GM23338 (cell line): ENCODE results near the gene SDHAF2. TPM values are rescaled to one million over a fixed set of nuclear protein-coding genes. Genes with fewer than 3 reads are reported as not detected.

Experiments
- ATAC-seq: fragments of 200-7000 bp; cut with Tn5 transposase; 3 replicates; pipeline ENCODE4 v1.9.1; 2020
- DNase-seq: peaks from one replicate; pipeline ENCODE4 v3.0.0-alpha.2; 2015; ENCODE audit warnings: low spot score
- H2AFZ ChIP-seq: fragments of 200-600 bp; sonication (generic); 2 replicates; pipeline ENCODE4 v1.8.0; 2016; ENCODE audit warnings: antibody characterized with exemption, mild to moderate bottlenecking, moderate library complexity
- H3F3A ChIP-seq: fragments of 200-600 bp; sonication (generic); replicated peaks from 2 replicates; pipeline ENCODE4 v1.8.0; 2017; ENCODE audit warnings: antibody characterized with exemption, mixed run types, low read depth
- H3K27ac ChIP-seq: fragments of 200-600 bp; sonication (generic); 2 replicates; pipeline ENCODE4 v1.6.1; 2016; ENCODE audit warnings: low read depth
- H3K27me3 ChIP-seq: fragments of 200-600 bp; sonication (generic); 2 replicates; pipeline ENCODE4 v1.8.0; 2016; ENCODE audit warnings: mild to moderate bottlenecking, mixed run types, moderate library complexity; ENCODE audit not compliant: insufficient read depth
- H3K36me3 ChIP-seq: fragments of 200-600 bp; sonication (generic); 2 replicates; pipeline ENCODE4 v1.8.0; 2016; ENCODE audit warnings: mild to moderate bottlenecking; ENCODE audit not compliant: insufficient read depth
- H3K4me1 ChIP-seq: fragments of 200-600 bp; sonication (generic); 2 replicates; pipeline ENCODE4 v1.8.0; 2016; ENCODE audit warnings: mild to moderate bottlenecking, moderate library complexity; ENCODE audit not compliant: insufficient read depth
- H3K4me2 ChIP-seq: fragments of 200-600 bp; sonication (generic); 2 replicates; pipeline ENCODE4 v1.7.1; 2017; ENCODE audit warnings: mixed run types
- H3K4me3 ChIP-seq: fragments of 200-600 bp; sonication (generic); 2 replicates; pipeline ENCODE4 v1.6.1; 2016; ENCODE audit warnings: mixed run types
- H3K79me2 ChIP-seq: fragments of 200-600 bp; sonication (generic); replicated peaks from 2 replicates; pipeline ENCODE4 v1.8.0; 2017; ENCODE audit warnings: mild to moderate bottlenecking; ENCODE audit not compliant: insufficient read depth
- H3K9me2 ChIP-seq: fragments of 200-600 bp; sonication (generic); 2 replicates; pipeline ENCODE4 v1.8.0; 2017; ENCODE audit not compliant: insufficient read depth
- H4K20me1 ChIP-seq: fragments of 200-600 bp; sonication (generic); replicated peaks from 2 replicates; pipeline ENCODE4 v1.8.0; 2017; ENCODE audit warnings: mild to moderate bottlenecking; ENCODE audit not compliant: insufficient read depth
- H3K27ac Mint-ChIP-seq: 2 replicates; pipeline ENCODE4 v1.8.0; 2020; ENCODE audit warnings: inconsistent platforms, mild to moderate bottlenecking, moderate library complexity, mixed read lengths
- H3K27me3 Mint-ChIP-seq: 3 replicates; pipeline ENCODE4 v1.8.0; 2022; ENCODE audit warnings: low read depth, mild to moderate bottlenecking, moderate library complexity, mixed read lengths, inconsistent platforms; ENCODE audit not compliant: insufficient read depth, poor library complexity
- H3K36me3 Mint-ChIP-seq: 3 replicates; pipeline ENCODE4 v1.8.0; 2021; ENCODE audit warnings: low read depth, mild to moderate bottlenecking, inconsistent platforms, moderate library complexity, mixed read lengths
- H3K4me1 Mint-ChIP-seq: 3 replicates; pipeline ENCODE4 v1.8.0; 2020; ENCODE audit warnings: mild to moderate bottlenecking, inconsistent platforms, mixed read lengths
- H3K4me3 Mint-ChIP-seq: 3 replicates; pipeline ENCODE4 v1.8.0; 2021; ENCODE audit warnings: moderate library complexity, mild to moderate bottlenecking, inconsistent platforms, mixed read lengths
- H3K9me3 Mint-ChIP-seq: 3 replicates; pipeline ENCODE4 v1.8.0; 2020; ENCODE audit warnings: moderate library complexity, mild to moderate bottlenecking, inconsistent platforms, mixed read lengths
- CREB1 ChIP-seq: fragments of 250-450 bp; sonication (Bioruptor Pico); IDR thresholded peaks from 2 replicates; pipeline ENCODE4 v1.5.0; 2020; ENCODE audit warnings: low read depth, mild to moderate bottlenecking, moderate library complexity
- CTCF ChIP-seq, 2 experiments: fragments of 200-600 bp in 1 of 2; sonication (generic) in 1 of 2; conservative IDR thresholded peaks; 2 replicates each; pipeline versions ENCODE4 v1.5.1 to v1.6.1; 2016 to 2017; ENCODE audit warnings: antibody characterized with exemption in 2 of 2, low read depth in 2 of 2, mild to moderate bottlenecking in 2 of 2, moderate library complexity in 1 of 2
- ETS1 ChIP-seq: IDR thresholded peaks from 2 replicates; pipeline ENCODE4 v1.6.1; 2016; ENCODE audit warnings: antibody characterized with exemption
- EZH2 ChIP-seq: fragments of 200-600 bp; sonication (generic); IDR thresholded peaks from one replicate; pipeline ENCODE4 v1.8.0; 2017; ENCODE audit warnings: antibody characterized with exemption, mild to moderate bottlenecking, low read depth; ENCODE audit not compliant: unreplicated experiment
- EZH2phosphoT487 ChIP-seq: fragments of 200-600 bp; sonication (generic); IDR thresholded peaks from one replicate; pipeline ENCODE4 v1.8.1; 2018; ENCODE audit warnings: antibody characterized with exemption; ENCODE audit not compliant: unreplicated experiment
- JUNB ChIP-seq: IDR thresholded peaks from one replicate; pipeline ENCODE4 v1.6.1; 2016; ENCODE audit warnings: antibody characterized with exemption; ENCODE audit not compliant: unreplicated experiment
- NANOG ChIP-seq: IDR thresholded peaks from 2 replicates; pipeline ENCODE4 v1.6.1; 2016; ENCODE audit warnings: antibody characterized with exemption, borderline replicate concordance
- POLR2AphosphoS5 ChIP-seq: IDR thresholded peaks from 2 replicates; pipeline ENCODE4 v1.6.1; 2016; ENCODE audit warnings: antibody characterized with exemption, low read depth
- REST ChIP-seq: IDR thresholded peaks from one replicate; pipeline ENCODE4 v1.6.1; 2018; ENCODE audit warnings: antibody characterized with exemption; ENCODE audit not compliant: unreplicated experiment
- STAT1 ChIP-seq: IDR thresholded peaks from one replicate; pipeline ENCODE4 v1.6.1; 2016; ENCODE audit warnings: antibody characterized with exemption; ENCODE audit not compliant: unreplicated experiment
- ZNF114 ChIP-seq: fragments of 250-450 bp; sonication (Bioruptor Pico); IDR thresholded peaks from 2 replicates; pipeline ENCODE4 v1.5.0; 2020; ENCODE audit warnings: mild to moderate bottlenecking, moderate library complexity
- ZNF331 ChIP-seq: fragments of 250-450 bp; sonication (Bioruptor Pico); IDR thresholded peaks from 2 replicates; pipeline ENCODE4 v1.5.0; 2020; ENCODE audit warnings: low read depth, mild to moderate bottlenecking, moderate library complexity
- ZNF462 ChIP-seq: fragments of 250-450 bp; sonication (Bioruptor Pico); IDR thresholded peaks from 2 replicates; pipeline ENCODE4 v1.5.0; 2020; ENCODE audit warnings: mild to moderate bottlenecking, moderate library complexity
- polyA plus RNA-seq: library from polyadenylated mRNA; unstranded; fragments of >200 nt; fragmentation: Nextera tagmentation; extraction: Ambion mirVana; gene quantifications from 2 replicates; pipeline ENCODE4 v1.2.1, GENCODE V29; 2016
- total RNA-seq: library from RNA; depleted of rRNA; stranded (reverse); fragments of >200 nt; shearing (Covaris generic); gene quantifications from 2 replicates; pipeline ENCODE4 v1.2.3, GENCODE V29; 2014

The SDHAF2 gene
- total and polyA plus RNA-seq, 2 experiments from 2014 or later: 53.8 to 57.0 TPM

DNA sequence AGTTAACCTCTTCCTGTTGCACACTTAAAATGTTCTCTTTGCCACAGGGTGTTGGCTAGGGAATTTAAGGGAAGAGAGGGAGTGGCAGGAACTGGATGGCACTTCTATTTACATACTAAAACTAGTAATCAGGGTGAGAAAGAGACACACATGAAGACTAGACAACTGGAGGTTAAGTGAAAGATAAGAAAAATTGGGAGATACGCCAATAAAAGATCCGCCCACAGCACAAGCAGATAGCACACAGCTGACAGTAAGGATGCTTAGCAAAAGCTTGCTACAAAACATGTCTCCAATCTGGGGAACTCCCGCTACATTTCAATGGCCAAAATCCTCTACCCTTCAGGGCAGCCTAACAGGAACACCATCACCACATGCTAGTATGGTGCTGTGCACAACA, 13.0 kb upstream of the SDHAF2 start:
- Mint-ChIP-seq H3K27ac (no peak overlapping the region), H3K4me3 (no peak overlapping the region), H3K36me3 (peaks cover 96% of the 10 kb centered on the region), H3K9me3 (no peaks in the 10 kb centered on the region), H3K4me1 (no peaks in the 10 kb centered on the region), H3K27me3 (no peaks in the 10 kb centered on the region)
- Histone ChIP-seq H3K9me2 (no peaks in the 10 kb centered on the region), H3K4me3 (no peak overlapping the region), H3K4me1 (no peaks in the 10 kb centered on the region), H3K79me2 (peaks cover 56% of the 10 kb centered on the region), H4K20me1 (peaks cover 55% of the 10 kb centered on the region), H3F3A (peaks cover 19% of the 10 kb centered on the region), H2AFZ (no peak overlapping the region), H3K4me2 (no peak overlapping the region), H3K27me3 (no peaks in the 10 kb centered on the region), H3K36me3 (peaks cover 90% of the 10 kb centered on the region), H3K27ac (no peak overlapping the region)
- DNase-seq (no peak), ATAC-seq (no peak)
- no peak for TF ChIP-seq EZH2phosphoT487
- TF ChIP-seq POLR2AphosphoS5: no peak
- TF ChIP-seq ZNF114 (CRISPR knock-in tag): no peak
- TF ChIP-seq ZNF331 (CRISPR knock-in tag): no peak
- no peak for TF ChIP-seq EZH2
- no peak for TF ChIP-seq REST
- no peak for TF ChIP-seq CREB1
- TF ChIP-seq CTCF (conservative IDR thresholded peaks at IDR 0.05; ENCODE audit: low read depth in 2 of 2): no peak
- no peak for TF ChIP-seq STAT1
- TF ChIP-seq ETS1: no peak
- TF ChIP-seq JUNB: no peak
- TF ChIP-seq NANOG: no peak
- no peak for TF ChIP-seq ZNF462 (CRISPR knock-in tag)
